Measurements from ENCODE around the gene GLE1.

GRCh38 chr9:128556926-128557634 is 52.6 kb downstream of the GLE1 start:
- no peak for TF ChIP-seq POLR2A (IDR thresholded peaks at IDR 0.05; ENCODE audit: low read length)
- no peak for TF ChIP-seq GATA1 (IDR thresholded peaks at IDR 0.05; ENCODE audit: low read depth, low read length)
